Fibroblast of villous mesenchyme (primary cell): Measurements from ENCODE around the gene DTNA. TPM values are rescaled to one million over a fixed set of nuclear protein-coding genes. Genes with fewer than 3 reads are reported as not detected.
"Not testable (repeated sequence)": the region's sequence is repeated elsewhere in the genome, so short reads cannot be mapped to it uniquely, and the experiment has no call there.

Experiments
- DNase-seq: peaks from one replicate; pipeline ENCODE4 v3.0.0-alpha.2; 2010; ENCODE audit warnings: low read depth
- H3K4me3 ChIP-seq: 2 replicates; pipeline ENCODE4 v1.5.1; 2011; ENCODE audit warnings: low read depth, mild to moderate bottlenecking, low read length
- total RNA-seq: library from RNA; depleted of rRNA; stranded (reverse); fragments of >200 nt; gene quantifications from 2 replicates; pipeline ENCODE4 v1.2.3, GENCODE V29; 2012
- TF ChIP-seq, protein P1 (sequence below): IDR thresholded peaks from 2 replicates; pipeline ENCODE4 v1.5.1; 2012; ENCODE audit warnings: low read depth, mild to moderate bottlenecking, low read length; ENCODE audit not compliant: insufficient read depth

Gene DTNA
- 6.8 and 18.1 TPM in 2 replicates for total RNA-seq

GRCh38 chr18:34709750-34710441 is at the start of gene DTNA:
Gene DTNA (plus strand): TSS chr18:34710298. CDS start chr18:34755977, 45,679 bp downstream.
- peak; percentile 93 for DNase-seq
- H3K4me3 ChIP-seq: peak within 1 kb of the TSS; percentile 53
- TF ChIP-seq, protein P1, sequence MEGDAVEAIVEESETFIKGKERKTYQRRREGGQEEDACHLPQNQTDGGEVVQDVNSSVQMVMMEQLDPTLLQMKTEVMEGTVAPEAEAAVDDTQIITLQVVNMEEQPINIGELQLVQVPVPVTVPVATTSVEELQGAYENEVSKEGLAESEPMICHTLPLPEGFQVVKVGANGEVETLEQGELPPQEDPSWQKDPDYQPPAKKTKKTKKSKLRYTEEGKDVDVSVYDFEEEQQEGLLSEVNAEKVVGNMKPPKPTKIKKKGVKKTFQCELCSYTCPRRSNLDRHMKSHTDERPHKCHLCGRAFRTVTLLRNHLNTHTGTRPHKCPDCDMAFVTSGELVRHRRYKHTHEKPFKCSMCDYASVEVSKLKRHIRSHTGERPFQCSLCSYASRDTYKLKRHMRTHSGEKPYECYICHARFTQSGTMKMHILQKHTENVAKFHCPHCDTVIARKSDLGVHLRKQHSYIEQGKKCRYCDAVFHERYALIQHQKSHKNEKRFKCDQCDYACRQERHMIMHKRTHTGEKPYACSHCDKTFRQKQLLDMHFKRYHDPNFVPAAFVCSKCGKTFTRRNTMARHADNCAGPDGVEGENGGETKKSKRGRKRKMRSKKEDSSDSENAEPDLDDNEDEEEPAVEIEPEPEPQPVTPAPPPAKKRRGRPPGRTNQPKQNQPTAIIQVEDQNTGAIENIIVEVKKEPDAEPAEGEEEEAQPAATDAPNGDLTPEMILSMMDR: no peak

DNA sequence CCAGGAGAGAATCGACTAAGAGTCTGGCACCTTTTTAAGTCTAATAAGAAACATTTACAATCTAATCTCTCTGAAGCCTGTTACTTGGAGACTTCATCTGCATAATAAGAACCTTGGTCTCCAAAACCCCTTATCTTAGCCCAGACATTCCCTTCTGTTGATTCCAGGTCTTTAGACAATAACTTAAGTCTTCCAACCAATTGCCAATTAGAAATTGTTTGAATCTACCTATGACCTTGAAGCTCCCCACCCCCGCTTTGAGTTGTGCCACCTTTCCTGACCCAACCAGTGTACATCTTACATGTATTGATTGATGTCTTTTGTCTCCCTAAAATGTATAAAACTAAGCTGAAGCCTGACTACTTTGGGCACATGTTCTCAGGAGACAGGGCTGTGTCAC is 49.5 kb upstream of the DTNA start:
- DNase-seq: no peak
- TF ChIP-seq, protein P1: no peak
- H3K4me3 ChIP-seq: no peak overlapping the region

- DNase-seq: peak; percentile 58
These were observed 48.5 kb upstream of the DTNA start for GRCh38 chr18:34661464-34662087.

DNA sequence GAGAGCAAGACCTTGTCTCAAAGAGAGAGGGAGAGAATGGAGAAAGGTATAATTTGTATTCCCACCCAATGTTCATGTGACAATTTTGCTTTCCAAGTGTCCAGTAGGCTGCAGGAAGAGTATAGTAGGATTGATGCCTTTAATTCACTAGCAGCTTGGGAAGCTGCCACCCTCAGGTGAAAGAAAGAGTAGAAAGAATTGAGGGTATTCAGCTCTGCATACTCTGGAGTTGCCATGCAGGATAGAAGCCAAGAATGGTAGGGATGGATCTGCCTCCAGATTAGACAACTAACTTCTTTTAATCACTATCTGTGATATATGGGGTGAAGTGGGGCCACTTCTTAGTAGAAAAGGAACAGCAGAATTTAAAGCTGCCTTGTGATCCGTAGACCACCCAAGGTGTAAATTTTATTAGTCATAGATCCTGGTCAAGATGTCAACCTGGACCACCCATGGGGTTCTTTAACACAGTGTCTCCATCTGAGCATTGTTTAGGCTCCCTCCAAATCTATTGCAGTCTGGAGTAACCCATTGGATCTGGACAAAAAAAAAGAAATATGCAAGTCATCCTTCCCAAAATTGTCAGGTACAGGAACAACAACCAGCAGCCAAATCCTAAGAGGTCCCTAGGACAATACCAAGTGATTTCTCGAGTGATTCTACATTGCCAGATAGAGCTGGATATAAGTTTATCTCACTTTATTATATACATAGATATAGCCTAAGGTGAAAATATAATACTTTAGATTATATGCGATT is 33.1 kb upstream of the DTNA start:
- no peak for DNase-seq
- TF ChIP-seq, protein P1: no peak
- no peak overlapping the region for H3K4me3 ChIP-seq

More at GRCh38 chr18:34661464-34662087, 48.5 kb upstream of the DTNA start:
- TF ChIP-seq, protein P1: peak; percentile 86
- no peak overlapping the region for H3K4me3 ChIP-seq

- not testable (repeated sequence) for DNase-seq, H3K4me3 ChIP-seq
These were observed 20.3 kb upstream of the DTNA start for GRCh38 chr18:34689750-34690149.

- TF ChIP-seq, protein P1: no peak
- no peak overlapping the region for H3K4me3 ChIP-seq
- no peak for DNase-seq
These were observed 18.5 kb upstream of the DTNA start for GRCh38 chr18:34691614-34692013.

- TF ChIP-seq, protein P1: no peak
- no peak for DNase-seq
- no peak overlapping the region for H3K4me3 ChIP-seq
These were observed 15.4 kb upstream of the DTNA start for GRCh38 chr18:34694591-34695165.
